HT1080 (cell line): Measurements from ENCODE around the gene ZNF804A. TPM values are rescaled to one million over a fixed set of nuclear protein-coding genes. Genes with fewer than 3 reads are reported as not detected.
"Not testable (repeated sequence)": the region's sequence is repeated elsewhere in the genome, so short reads cannot be mapped to it uniquely, and the experiment has no call there.

Experiments used
- DNase-seq: peaks from one replicate; pipeline ENCODE4 v3.0.0-alpha.2; 2015; ENCODE audit warnings: low read depth
- total RNA-seq: library from RNA; depleted of rRNA; stranded (reverse); fragments of >200 nt; shearing (Covaris generic); gene quantifications from 2 replicates; pipeline ENCODE4 v1.2.3, GENCODE V29; 2014

ZNF804A gene
- total RNA-seq, 1 experiment from 2014 or later: 0.55 TPM

DNA sequence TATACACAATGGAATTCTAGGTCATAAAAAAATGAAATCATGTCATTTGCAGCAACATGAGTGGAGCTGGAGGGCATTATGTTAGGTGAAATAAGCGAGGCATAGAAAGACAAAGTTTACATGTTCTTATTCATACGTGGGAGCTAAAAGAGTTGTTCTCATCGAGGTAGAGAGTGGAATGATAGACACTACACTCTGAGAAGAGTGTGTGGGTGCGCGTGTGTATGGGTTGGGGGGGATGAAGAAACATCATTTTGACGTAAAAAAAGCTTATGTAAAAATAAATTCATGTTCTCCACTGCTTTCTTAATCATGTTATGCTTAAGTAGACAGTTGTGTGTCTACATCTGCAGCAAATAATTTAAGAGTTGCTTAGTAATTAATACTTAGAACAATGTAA lies 123.6 kb downstream of the ZNF804A start:
- no peak for DNase-seq

DNA sequence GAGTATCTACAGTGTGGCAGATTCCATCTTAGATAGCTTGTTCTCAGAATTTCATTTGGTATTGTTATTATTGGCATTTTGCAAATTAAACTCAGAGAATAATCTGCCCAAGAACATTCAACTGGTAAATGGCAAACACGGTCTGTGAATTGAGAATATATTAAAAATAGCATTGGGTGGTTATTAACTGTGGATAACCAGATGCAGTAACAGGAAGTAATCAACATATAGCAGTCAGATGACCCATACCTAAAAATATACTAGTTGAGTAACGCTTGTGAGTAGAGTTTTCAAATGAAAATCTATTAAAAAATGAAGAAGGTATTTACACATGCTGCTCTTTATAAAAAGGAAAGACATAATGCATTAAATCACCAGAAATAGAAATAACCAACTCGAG lies 129.5 kb downstream of the ZNF804A start:
- DNase-seq: no peak

DNA sequence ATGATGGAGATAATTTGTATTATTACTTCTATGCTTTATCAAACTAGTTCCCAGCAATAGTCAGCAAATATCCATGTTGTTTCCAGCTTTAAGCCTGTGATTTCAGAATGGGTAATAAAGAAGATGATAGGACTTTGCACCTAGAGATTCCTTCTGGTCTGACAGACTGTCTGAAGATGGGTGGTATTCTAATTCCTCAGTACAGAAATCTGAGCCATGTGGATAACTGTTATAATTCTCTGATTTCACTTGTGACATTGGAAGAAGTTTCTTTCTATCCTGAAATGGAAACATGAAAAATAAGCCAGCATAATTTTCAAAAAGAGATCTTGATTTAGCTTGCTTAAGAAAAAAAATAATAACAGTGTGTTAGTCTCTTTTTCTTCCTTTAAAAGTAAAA lies 130.1 kb downstream of the ZNF804A start:
- no peak for DNase-seq

DNA sequence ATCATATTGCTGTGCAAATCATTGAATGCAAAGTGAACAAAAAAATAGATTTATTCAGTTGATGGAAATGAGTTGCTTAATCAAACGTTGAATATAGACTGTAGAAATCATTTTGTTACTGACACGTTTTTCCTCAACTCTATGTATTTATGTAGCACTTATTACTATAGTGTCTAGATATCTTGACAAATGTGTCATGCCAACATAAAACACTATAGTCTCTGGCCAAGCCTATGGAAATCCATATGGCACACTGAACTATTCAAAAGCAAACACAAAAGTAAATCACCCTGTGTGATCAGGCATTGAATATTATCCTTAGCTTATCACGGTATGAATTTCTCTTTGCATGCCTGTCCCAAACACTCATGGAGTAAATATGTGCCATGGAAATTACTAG lies 131.3 kb downstream of the ZNF804A start:
- DNase-seq: no peak

DNA sequence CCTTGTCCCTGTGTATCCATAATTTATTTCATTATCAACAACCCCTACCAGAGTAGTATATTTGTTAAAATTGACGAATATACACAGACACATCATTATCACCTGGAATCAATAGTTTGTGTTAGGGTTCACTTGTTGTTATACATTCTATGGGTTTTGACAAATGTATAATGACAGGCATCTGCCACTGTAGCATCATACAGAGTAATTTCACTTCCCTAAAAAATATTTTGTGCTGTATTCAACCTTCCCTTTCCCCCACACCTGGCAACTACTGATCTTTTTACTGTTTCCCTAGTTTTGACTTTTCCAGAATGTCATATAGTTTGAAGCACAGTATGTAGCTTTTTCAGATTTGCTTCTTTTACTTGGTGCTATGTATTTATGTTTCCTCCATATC lies 132.0 kb downstream of the ZNF804A start:
- no peak for DNase-seq

DNA sequence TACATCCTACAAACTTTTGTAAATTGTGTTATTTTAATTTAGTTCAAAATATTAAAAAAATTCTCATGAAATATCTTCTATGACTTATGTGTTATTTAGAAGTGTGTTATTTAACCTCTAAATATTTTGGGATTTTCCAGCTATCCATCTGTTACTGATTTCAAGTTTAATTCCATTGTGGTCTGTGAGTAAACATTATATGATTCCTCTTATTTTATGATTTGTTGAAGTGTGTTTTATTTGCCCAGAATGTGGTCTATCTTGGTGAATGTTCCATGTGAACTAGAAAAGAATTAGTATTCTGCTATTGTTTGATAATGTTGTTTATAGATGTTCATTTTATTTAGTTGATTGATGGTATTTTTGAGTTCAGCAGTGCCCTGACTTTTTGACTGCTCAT lies 136.0 kb downstream of the ZNF804A start:
- DNase-seq: no peak

DNA sequence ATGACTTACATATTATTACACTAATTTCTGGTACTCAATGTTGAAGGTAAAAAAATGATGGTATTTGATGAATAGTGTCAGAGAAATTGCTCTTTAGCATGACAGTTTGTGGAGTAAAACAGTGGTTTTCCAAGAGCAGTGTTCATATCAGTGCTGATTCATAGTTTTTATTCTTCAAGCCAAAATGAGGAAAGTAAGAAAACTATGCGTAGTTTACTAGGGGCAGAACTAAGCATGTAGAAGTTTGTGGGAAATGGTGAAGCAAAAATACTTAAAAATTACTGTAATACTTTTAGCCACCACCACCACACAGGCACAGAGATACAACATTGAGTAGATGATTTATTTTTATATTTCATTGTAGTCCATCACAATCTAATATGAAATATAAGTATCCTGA lies 137.3 kb downstream of the ZNF804A start:
- no peak for DNase-seq

DNA sequence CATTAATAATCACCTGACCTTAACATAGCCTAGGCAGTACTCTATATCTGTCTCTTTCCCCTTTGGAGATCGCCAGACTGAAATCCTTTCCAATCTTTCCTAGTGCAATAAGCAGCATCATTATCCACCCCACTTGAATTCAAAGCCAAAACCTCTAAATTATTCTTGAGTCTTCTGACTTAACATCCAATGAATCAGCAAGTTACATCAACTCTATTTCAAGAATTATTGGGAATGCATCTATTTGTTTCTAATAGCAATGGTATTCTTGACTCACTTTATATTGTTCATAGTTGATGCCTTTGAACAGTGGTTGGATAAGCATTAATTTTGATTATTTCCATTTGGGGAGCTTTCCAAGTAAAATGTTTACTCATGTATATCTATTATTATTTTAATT lies 144.8 kb downstream of the ZNF804A start:
- no peak for DNase-seq

DNA sequence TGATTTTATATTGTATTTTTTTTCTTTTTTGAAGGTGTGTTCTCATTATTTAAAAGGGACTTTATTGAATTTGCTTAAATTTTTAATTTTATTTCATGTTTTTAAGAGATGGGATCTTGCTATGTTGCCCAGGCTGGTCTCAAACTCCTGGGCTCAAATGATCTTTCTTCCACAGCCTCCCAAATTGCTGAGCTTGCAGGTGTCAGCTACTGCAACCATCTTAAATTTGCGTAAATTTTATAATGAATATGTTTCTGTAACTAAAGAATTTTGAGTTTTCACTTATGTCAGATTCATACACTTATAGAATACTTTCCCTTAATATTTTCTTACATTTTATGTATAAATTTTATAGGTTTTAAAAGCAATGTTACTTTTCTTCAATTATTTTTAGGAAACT lies 157.8 kb downstream of the ZNF804A start:
- DNase-seq: no peak

DNA sequence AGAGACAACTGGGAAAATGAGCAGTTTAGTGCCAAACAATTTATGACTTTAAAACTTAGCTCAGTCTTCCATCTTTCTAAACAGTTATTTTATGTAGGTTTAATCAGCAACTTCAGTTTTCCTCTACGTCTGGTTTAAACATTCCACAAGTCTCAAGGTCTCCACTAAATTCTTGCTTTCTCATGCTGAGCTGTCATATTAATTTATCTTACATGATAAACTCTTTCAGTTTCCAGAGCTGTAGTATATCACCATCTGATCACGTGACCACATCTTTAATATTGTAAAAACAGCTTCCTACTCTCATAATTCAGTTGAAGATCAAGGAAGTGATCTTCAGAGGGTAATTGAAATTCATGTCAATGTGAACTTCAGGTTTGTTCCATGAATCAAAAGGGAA lies 158.6 kb downstream of the ZNF804A start:
- DNase-seq: no peak

DNA sequence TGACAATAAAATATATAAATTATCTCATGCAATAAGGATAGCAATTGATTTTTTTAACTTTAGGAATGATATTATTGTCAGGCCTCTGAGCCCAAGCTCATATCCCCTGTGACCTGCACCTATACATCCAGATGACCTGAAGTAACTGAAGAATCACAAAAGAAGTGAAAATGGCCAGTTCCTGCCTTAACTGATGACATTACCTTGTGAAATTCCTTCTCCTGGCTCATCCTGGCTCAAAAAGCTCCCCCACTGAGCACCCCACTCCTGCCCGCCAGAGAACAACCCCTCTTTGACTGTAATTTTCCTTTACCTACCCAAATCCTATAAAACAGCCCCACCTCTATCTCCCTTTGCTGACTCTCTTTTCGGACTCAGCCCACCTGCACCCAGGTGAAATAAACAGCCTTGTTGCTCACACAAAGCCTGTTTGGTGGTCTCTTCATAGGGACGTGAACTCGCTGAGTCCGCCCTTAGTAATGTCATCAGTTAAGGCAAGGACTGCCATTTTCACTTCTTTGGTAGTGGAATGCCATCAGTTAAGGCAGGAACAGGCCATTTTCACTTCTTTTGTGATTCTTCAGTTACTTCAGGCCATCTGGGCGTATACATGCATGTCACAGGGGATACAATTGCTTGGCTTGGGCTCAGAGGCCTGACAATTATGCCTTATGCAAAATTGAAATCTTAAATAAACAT lies 161.4 kb downstream of the ZNF804A start:
- not testable (repeated sequence) for DNase-seq

DNA sequence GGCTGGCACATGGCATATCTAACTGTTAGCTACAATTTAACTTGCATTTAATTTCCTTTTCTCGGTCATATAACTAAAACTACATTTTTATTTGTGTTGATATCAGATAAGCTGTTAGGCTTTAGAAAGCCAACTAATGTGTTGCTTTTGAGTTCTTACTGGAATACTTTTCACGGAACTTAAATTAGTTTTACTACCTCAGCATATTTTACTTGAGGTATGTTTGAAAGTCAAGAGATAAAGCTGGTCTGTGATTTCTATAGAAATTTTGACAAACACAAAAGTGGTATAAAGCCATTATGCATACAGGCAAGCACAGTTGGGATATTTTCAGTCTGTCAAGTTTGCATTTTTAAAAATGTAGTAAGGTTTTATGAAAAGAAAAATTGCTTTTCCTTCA lies 162.6 kb downstream of the ZNF804A start:
- no peak for DNase-seq

DNA sequence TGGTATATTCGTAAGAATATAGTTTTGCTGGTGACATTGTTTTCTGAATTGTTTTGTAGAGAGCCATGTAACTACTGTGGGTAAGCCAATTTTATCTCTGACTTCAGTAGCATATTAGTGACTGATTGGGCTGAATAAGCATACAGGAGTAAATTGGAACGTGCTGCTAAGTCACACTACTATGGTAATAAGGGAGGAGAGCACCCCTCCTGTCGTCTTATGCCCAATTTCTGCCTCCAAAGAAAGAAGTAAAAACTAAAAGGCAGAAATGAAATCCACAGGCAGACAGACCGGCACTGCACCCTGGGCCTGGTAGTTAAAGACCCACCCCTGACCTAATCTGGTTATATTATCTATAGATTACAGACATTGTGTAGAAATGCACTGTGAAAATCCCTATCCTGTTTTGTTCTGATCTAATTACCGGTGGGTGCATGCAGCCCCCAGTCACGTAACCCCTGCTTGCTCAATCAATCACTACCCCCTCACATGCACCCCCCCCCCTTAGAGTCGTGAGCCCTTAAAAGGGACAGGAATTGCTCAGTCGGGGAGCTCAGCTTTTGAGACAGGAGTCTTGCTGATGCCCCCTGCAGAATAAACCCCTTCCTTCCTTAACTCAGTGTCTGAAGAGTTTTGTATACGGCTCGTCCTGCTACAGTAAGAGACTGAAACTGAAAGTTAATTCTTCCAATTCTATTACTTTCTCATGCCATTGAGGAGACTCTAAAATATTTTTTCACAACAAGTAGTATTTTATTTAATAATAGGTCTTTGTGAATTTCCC lies 167.0 kb downstream of the ZNF804A start:
- DNase-seq: no peak

DNA sequence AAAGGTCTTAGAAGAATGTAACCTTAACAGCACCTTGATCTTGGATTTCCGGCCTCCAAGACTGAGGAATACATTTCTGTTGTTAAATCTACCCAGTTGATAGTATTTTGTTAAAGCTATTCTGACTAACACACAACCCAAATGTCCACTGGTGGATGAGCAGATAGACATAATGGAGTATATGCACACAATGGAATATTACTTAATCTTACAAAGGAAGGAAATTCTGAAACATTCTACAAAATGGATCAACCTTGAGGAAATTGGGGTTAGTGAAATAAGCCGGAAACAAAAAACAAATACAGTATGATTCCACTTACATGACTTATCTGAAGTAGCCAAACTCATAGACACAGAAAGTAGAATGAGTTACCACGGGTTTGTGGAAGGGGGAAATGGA lies 168.7 kb downstream of the ZNF804A start:
- DNase-seq: no peak

DNA sequence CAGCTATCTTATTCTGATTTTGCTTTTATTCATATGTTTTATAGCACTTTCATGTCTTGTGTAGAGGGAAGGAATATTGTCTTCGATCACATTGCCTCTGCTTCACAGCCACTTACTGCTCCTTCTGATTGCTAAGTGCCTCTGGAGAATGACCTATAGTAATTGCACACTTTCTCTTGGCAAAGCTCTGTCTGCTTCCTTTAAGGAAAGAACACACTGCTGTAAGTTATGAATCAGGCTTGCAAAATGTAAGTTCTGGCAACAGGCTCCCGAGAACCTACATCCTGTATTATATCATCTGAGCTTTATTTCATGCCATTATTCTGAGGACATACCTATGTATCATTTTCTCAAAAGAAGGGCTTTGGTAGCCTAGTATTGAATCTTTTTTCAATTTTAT lies 170.7 kb downstream of the ZNF804A start:
- peak; percentile 64 for DNase-seq

DNA sequence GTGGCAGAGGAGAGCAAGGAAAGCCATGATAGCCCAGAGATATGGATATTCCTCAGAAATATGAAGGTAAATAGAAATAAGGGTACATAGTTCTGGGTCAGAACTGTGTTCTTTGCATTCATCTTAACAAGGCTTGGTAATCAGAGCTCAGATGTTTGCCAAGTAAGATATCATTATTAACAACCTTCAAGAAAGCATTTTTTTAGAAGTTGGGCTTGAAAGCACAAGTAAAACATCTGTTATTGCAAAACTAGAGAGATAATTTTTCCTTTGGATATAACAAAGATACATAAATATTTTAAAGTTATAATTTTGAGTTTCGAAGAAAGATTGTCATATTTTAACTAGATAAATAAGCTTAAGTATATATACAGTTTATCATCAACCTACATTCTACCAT lies 171.4 kb downstream of the ZNF804A start:
- DNase-seq: no peak

DNA sequence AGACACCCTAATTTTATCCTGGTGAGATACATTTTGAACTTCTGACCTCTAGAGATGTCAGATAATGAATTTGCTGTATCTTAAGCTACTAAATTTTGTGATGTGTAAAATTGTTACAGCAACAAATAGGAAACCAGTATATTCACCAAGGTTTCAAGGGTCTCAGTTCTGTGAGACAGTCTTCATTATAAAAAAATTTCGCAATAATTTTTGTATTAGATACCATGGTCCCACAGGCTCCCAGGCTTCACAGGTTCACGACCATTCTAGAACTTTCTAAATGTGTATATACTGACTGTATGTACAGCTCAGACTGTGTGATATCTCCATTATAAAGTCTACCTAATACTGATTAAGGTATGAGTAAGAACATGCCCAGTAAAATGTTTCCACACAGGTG lies 181.4 kb downstream of the ZNF804A start:
- no peak for DNase-seq

DNA sequence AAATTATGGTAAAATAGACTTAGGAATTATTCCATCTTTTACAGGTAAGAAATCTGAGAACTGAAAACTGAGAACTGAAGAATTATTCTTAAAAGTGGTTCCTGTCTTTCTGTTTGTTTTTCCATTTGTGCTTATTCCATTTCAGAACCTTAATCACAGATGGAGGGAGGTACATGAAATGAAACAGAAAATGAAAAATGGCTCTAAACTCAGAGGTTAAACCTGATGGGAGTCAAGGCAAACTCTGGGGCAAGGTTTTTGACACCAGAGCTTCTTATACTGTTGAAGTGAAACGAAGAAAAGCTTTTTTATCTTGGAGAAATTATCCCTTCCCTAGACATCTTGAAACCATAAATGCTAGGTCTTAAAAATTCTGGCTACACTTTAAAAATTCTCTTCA lies 182.1 kb downstream of the ZNF804A start:
- DNase-seq: no peak

DNA sequence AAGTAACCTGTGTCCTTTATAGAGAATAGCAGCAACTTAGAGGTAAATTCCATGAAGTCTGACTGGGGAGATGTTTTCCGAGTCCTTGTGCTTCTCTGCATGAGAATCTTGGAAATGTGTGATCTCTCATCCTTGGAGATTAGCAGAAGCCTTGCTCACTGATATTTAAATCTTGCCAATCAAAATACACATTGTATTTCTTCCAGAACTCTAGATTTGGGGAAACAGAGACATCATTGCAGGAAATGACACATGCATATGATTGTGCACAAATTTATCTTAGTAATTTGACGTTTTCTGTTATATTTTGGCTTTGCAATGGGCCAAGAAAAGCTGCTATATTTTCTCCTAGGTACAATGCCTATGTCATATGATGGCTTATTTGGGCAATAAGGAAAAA lies 182.6 kb downstream of the ZNF804A start:
- DNase-seq: peak; percentile 13

DNA sequence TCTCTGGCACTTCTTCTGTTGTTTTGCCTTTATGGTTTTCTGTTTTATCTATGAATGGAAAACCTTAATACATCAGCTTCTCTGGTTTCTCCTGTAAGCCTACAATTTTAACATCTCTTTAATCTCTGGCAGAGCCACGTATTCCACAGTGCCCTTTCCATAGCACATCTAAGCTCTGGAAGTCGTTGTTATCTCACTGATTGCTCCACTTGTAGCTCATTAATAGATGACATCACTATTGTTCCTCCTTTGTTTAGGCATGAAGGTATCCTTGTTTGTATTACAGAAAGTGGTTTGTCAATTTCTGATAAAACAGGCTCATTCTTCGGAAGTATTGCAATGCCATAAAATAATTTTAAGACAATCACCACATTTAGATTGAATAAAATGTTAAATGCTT lies 185.2 kb downstream of the ZNF804A start:
- DNase-seq: no peak

DNA sequence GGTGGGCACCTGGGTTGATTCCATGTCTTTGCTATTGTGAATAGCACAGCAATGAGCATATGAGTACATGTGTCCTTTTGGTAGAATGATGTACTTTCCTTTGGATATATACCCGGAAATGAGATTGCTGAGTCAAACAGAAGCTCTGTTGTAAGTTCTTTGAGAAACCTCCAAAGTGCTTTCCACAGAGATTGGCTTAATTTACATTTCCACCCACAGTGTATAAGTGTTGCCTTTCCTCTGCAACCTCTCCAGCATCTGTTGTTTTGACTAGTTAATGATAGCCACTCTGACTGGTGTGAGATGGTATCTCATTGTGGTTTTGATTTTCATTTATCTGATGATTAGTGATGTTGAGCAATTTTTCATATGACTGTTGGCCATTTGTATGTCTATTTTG lies 194.8 kb downstream of the ZNF804A start:
- DNase-seq: no peak

DNA sequence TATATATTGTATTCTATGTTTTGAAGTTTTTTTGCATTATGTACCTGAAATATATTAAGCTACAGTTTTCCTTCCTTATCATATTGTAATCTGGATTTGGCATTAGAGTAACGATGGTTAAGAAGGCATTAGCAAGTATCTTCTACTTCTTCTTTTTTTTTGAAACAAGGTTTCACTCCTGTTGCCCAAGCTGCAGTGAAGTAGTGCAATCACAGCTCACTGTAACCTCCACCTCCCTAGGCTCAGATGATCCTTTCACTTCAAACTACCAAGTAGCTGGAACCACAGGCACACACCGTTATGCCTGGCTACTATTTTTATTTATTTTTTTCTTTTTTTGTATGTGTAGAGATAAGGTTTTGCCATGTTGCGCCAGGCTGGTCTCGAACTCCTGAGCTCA lies 201.1 kb downstream of the ZNF804A start:
- no peak for DNase-seq

DNA sequence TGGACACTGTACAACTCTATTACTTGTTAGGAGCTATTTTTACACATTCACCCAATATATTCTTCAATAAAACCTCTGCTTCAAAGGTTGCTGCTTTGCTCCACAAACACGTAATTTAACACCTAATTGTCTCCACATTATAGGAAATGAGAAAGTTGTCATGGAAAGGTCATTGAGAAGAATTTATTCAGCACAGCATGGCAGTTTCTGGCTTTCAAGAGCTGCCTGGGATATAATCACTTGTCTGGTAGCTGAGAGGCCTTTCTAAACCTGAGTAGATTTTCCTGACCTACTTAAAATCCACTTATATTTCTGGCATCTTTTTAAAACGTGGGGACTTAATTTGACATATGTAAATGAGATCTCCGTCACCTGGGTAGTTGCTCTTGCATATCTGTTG lies 216.1 kb downstream of the ZNF804A start:
- no peak for DNase-seq
